Lung (tissue), 12 donors: ENCODE results near the gene MAP2K7. TPM values are rescaled to one million over a fixed set of nuclear protein-coding genes. Genes with fewer than 3 reads are reported as not detected.

ENCODE experiments used
- ATAC-seq: fragments of 200-7000 bp; cut with Tn5 transposase; one replicate; pipeline ENCODE4 v1.9.1; 2020; ENCODE audit warnings: moderate number of reproducible peaks; ENCODE audit not compliant: insufficient read depth, low FRiP score
- DNase-seq, 3 donors: peaks; one replicate each; pipeline ENCODE4 v3.0.0-alpha.2; 2013 to 2017
- H3K27ac ChIP-seq, 2 donors: one replicate each; pipeline ENCODE4 v1.5.1; 2013; ENCODE audit warnings: mild to moderate bottlenecking in 2 of 2, moderate library complexity in 2 of 2, control low read depth in 1 of 2, inconsistent platforms in 1 of 2, low read depth in 1 of 2, low read length in 1 of 2
- H3K27me3 ChIP-seq, 3 donors: one replicate each; pipeline ENCODE4 v1.5.1; 2013; ENCODE audit warnings: low read length in 2 of 3; ENCODE audit not compliant: control insufficient read depth in 3 of 3, insufficient read depth in 3 of 3
- H3K36me3 ChIP-seq, 4 donors: one replicate each; pipeline ENCODE4 v1.5.1; 2013; ENCODE audit warnings: low read length in 4 of 4, mild to moderate bottlenecking in 1 of 4, moderate library complexity in 1 of 4; ENCODE audit not compliant: control insufficient read depth in 4 of 4, insufficient read depth in 4 of 4
- H3K4me1 ChIP-seq, 5 donors: one replicate each; pipeline ENCODE4 v1.5.1; 2013; ENCODE audit warnings: low read length in 5 of 5, mild to moderate bottlenecking in 2 of 5, moderate library complexity in 1 of 5; ENCODE audit not compliant: control insufficient read depth in 5 of 5, insufficient read depth in 5 of 5
- H3K4me3 ChIP-seq: one replicate; pipeline ENCODE4 v1.5.1; 2013; ENCODE audit warnings: mild to moderate bottlenecking, control low read depth, moderate library complexity
- H3K9ac ChIP-seq, 2 donors: one replicate each; pipeline ENCODE4 v1.5.1; 2013; ENCODE audit warnings: low read length in 2 of 2, control low read depth in 1 of 2; ENCODE audit not compliant: insufficient read depth in 1 of 2
- H3K9me3 ChIP-seq, 4 donors: one replicate each; pipeline ENCODE4 v1.5.1; 2013; ENCODE audit warnings: low read length in 3 of 4, mild to moderate bottlenecking in 1 of 4, moderate library complexity in 1 of 4; ENCODE audit not compliant: control insufficient read depth in 4 of 4, insufficient read depth in 3 of 4
- WGBS, 2 donors: extraction: QIAGEN DNeasy Blood & Tissue Kit; methylation state at CpG; one replicate each; pipeline ENCODE4 v1.1.7; 2013; 5-methylcytosine and 5-hydroxymethylcytosine counted together
- polyA plus RNA-seq, 2 donors: library from polyadenylated mRNA; stranded (reverse); fragments of 200-250 nt; gene quantifications; one replicate each; pipeline ENCODE4 v1.2.1, GENCODE V29; 2013
- total RNA-seq, 2 donors: library from RNA; depleted of rRNA in 1 of 2; stranded (reverse); fragments of >200 nt in 1 of 2; gene quantifications; one replicate each; pipeline ENCODE4 v1.2.1, GENCODE V29; 2014 to 2021
- TF ChIP-seq, protein P1 (sequence below): IDR thresholded peaks from 2 replicates; pipeline ENCODE4 v1.5.1; 2012; ENCODE audit warnings: mild to moderate bottlenecking; ENCODE audit errors: control extremely low read depth, extremely low read depth
- donor health status: control.
- donor health status: control.
- donor health status: Bipolar disorder and iron deficiency.
- donor health status: healthy.
- donor health status: DM: yes; HTN: yes; CAD: no.

MAP2K7 gene
- total and polyA plus RNA-seq, 4 donors = 17.8 to 41.7 (median 23.4) TPM

DNA sequence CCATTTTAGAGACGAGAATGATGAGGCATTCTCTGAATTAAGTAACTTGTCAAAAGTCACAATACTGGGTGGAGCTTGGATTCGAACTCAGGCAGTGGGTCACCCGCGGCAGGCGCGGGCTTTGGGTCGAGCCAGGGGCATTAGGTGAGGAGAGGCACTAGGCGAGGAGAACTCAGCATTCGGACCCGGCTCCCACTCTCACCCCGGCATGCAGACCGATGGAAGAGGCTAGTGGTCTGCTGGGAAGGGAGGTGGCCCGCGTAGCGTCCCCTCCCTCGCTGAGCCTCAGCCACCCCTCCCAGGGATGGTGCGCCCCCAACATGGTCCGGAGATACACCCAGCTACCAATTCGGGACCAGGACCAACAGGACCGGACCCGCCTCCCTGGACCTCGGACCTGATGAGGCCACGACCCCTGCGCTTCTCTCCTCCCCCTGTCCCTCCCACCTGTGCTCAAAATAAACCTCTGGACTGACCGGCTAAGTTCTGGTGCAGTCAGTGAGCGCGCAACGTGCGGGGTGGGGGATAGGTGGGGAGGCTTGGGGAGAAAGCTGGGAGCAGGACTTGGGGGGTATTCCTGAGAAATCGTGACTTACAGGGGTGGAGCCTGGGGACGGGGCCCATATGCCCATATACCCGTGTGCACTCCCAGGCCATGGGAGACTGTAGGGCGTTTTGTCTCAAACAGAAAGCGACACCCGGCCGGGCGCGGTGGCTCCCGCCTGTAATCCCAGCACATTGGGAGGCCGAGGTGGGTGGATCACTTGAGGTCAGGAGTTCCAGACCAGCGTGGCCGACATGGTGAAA is 15.1 kb downstream of the MAP2K7 start:
- no peak overlapping the region for H3K9ac ChIP-seq
- ATAC-seq (no peak), DNase-seq (no peak)
- H3K4me1 ChIP-seq = peaks cover 0 to 33% (median 12%) of the 10 kb centered on the region in 5 donors
- H3K27ac ChIP-seq = no peak overlapping the region
- TF ChIP-seq, protein P1, sequence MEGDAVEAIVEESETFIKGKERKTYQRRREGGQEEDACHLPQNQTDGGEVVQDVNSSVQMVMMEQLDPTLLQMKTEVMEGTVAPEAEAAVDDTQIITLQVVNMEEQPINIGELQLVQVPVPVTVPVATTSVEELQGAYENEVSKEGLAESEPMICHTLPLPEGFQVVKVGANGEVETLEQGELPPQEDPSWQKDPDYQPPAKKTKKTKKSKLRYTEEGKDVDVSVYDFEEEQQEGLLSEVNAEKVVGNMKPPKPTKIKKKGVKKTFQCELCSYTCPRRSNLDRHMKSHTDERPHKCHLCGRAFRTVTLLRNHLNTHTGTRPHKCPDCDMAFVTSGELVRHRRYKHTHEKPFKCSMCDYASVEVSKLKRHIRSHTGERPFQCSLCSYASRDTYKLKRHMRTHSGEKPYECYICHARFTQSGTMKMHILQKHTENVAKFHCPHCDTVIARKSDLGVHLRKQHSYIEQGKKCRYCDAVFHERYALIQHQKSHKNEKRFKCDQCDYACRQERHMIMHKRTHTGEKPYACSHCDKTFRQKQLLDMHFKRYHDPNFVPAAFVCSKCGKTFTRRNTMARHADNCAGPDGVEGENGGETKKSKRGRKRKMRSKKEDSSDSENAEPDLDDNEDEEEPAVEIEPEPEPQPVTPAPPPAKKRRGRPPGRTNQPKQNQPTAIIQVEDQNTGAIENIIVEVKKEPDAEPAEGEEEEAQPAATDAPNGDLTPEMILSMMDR = no peak
- H3K36me3 ChIP-seq = peaks cover 0 to 15% (median 8%) of the 10 kb centered on the region in 4 donors
- peaks cover 0 to 44% (median 28%) of the 10 kb centered on the region in 3 donors for H3K27me3 ChIP-seq
- 38 to 50% methylated on average over 42 of the region's 42 CpGs for WGBS, 2 donors
- H3K4me3 ChIP-seq = no peak overlapping the region
- H3K9me3 ChIP-seq = peaks cover 0 to 4% (median 0%) of the 10 kb centered on the region in 4 donors

DNA sequence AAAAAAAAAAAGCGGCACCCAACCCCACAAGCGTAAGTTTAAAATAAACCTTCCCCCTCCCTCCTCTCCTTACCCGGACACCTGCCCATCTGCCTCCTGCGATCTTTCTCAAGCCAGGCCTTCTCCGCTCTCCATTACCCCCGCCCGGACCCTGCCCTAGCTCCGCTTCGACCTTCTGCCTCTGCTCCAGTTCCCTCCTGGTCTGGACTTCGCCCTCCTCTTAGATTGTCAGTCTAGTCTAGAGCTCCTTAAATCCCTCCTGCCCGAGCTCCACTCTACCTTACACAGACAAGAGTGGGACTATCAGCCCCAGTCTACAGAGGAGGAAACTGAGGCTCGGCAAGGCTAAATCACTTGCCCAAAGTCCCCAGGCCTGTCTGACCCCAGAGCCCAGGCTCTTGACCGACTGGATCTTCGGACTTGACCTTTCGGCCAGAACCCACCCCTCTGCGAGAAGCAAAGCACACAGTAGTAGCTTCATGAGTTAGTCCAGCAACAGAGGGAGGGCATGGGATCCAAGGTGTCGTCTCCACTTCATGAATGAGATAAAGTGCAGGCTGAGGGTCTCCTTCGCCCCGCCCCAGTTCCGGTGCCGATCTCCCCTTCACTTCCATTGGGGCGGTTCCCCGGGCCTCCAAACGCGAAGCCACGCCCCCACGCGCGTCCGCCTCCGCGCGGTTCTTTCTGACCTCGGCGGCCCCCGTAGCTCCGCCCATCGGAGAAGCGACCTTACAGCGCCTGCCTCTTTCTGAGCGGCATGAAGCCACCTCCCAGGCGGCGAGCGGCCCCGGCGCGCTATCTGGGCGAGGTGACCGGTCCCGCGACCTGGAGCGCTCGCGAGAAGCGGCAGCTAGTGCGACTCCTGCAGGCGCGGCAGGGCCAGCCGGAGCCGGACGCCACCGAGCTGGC is 16.2 kb downstream of the MAP2K7 start, which contains the start of gene SNAPC2:
Gene SNAPC2, plus strand, starts transcription at position 729 of the 909 bp plus-strand sequence. Its CDS starts 29 bp downstream, at position 758.
- TF ChIP-seq, protein P1 = no peak
- no peaks in the 10 kb centered on the region for H3K9me3 ChIP-seq
- H3K4me1 ChIP-seq = peaks cover 0 to 33% (median 16%) of the 10 kb centered on the region in 5 donors
- peaks cover 0 to 15% (median 8%) of the 10 kb centered on the region in 4 donors for H3K36me3 ChIP-seq
- peaks cover 0 to 40% (median 24%) of the 10 kb centered on the region in 3 donors for H3K27me3 ChIP-seq
- peak within 1 kb of the TSS in 1 of 2 donors; percentile 53 for H3K9ac ChIP-seq
- ATAC-seq (peak; percentile 85), DNase-seq (peak; percentile 94 to 97 (median 97))
- peak within 1 kb of the TSS; percentile 89 to 95 for H3K27ac ChIP-seq
- H3K4me3 ChIP-seq = peak within 1 kb of the TSS; percentile 68
- 6 to 8% methylated on average over 61 to 62 of the region's 62 CpGs for WGBS, 2 donors

DNA sequence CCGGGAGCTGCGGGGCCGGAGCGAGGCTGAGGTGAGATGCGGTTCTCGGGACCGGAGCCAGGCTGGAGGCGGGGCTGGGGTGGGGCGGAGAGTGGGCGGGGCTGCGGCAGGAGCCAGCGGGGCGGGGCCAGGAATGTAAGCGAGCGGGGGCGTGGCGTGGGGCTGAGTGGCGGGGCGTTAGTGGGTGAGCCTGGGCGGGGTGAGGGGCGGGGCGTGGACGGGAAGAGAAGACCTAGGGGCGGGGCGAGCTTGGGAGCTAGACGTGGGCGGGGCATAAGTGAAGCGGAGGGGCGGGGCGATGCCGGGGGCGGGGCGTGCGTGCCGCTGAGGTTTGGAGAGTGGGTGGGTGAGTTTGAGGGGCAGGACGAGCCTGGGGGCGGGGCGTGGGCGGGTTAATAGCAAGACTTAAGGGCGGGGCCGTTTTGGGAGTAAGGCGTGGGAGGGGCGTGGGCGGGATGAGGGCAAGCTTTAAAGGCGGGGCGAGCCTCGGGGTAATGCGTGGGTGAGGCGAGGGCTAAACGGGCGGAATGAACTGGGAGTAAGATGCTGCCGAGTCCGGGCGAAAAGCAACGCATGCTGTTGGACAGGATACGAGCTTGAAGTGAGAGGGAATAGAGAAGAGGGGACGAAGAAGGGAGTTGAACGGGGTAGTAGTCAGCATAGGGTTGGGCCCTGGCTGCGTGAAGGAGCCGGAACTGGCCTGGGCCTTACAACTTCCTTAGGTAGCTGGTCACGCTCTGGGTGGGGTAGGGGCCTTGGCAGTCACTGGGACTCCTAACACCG is 17.0 kb downstream of the MAP2K7 start:
- peak; percentile 97 to 99 (median 97) for DNase-seq
- H3K4me3 ChIP-seq = peak overlapping the region; percentile 68
- peak overlapping the region; percentile 89 to 95 for H3K27ac ChIP-seq
- peak; percentile 88 for ATAC-seq
- WGBS, 2 donors = 0 to 1% methylated on average over 49 to 62 of the region's 62 CpGs
- no peaks in the 10 kb centered on the region for H3K9me3 ChIP-seq
- H3K9ac ChIP-seq = no peak overlapping the region
- TF ChIP-seq, protein P1 = no peak
- H3K4me1 ChIP-seq = peaks cover 0 to 33% (median 17%) of the 10 kb centered on the region in 5 donors
- H3K36me3 ChIP-seq = peaks cover 0 to 15% (median 8%) of the 10 kb centered on the region in 4 donors
- H3K27me3 ChIP-seq = peaks cover 0 to 31% (median 18%) of the 10 kb centered on the region in 3 donors
